Liver (tissue), 3 donors: ENCODE data around the gene DOCK6.

Source experiments
- EGR1 ChIP-seq, 2 donors: IDR thresholded peaks; 2 replicates each; pipeline ENCODE4 v1.6.1; 2016 to 2018; ENCODE audit warnings: antibody characterized with exemption in 2 of 2, low read depth in 2 of 2
- FOXA1 ChIP-seq: IDR thresholded peaks from 2 replicates; pipeline ENCODE4 v1.6.1; 2016; ENCODE audit warnings: antibody characterized with exemption
- JUND ChIP-seq, 2 donors: IDR thresholded peaks; 2 replicates each; pipeline ENCODE4 v1.6.1; 2016; ENCODE audit warnings: antibody characterized with exemption in 2 of 2
- NR2F2 ChIP-seq: IDR thresholded peaks from 2 replicates; pipeline ENCODE4 v1.6.1; 2016; ENCODE audit warnings: antibody characterized with exemption
- RAD21 ChIP-seq, 2 donors: IDR thresholded peaks; 2 replicates each; pipeline ENCODE4 v1.6.1; 2016; ENCODE audit warnings: antibody characterized with exemption in 2 of 2, mild to moderate bottlenecking in 2 of 2
- RXRA ChIP-seq, 2 donors: IDR thresholded peaks; 2 replicates each; pipeline ENCODE4 v1.6.1; 2017 to 2018; ENCODE audit warnings: antibody characterized with exemption in 2 of 2, mild to moderate bottlenecking in 1 of 2
- TAF1 ChIP-seq: conservative IDR thresholded peaks from 2 replicates; pipeline ENCODE4 v1.6.1; 2016; ENCODE audit warnings: antibody characterized with exemption, mild to moderate bottlenecking
- YY1 ChIP-seq: IDR thresholded peaks from 2 replicates; pipeline ENCODE4 v1.6.1; 2016; ENCODE audit warnings: antibody characterized with exemption, mild to moderate bottlenecking
- TF ChIP-seq, protein P1 (sequence below): fragments of 150-350 bp; IDR thresholded peaks from 2 replicates; pipeline ENCODE4 v1.5.1; 2017; ENCODE audit warnings: improper control_type of control experiment, low read depth, low read length; ENCODE audit not compliant: missing input control
- TF ChIP-seq, protein P2 (sequence below): IDR thresholded peaks from 2 replicates; pipeline ENCODE4 v1.6.1; 2016; ENCODE audit warnings: antibody characterized with exemption
- TF ChIP-seq, protein P3 (sequence below): IDR thresholded peaks from 2 replicates; pipeline ENCODE4 v1.6.1; 2016; ENCODE audit warnings: antibody characterized with exemption, mild to moderate bottlenecking
- TF ChIP-seq, protein P4 (sequence below): IDR thresholded peaks from 2 replicates; pipeline ENCODE4 v1.6.1; 2016; ENCODE audit warnings: antibody characterized with exemption
- donor health status: healthy.
- donor health status: healthy.

DNA sequence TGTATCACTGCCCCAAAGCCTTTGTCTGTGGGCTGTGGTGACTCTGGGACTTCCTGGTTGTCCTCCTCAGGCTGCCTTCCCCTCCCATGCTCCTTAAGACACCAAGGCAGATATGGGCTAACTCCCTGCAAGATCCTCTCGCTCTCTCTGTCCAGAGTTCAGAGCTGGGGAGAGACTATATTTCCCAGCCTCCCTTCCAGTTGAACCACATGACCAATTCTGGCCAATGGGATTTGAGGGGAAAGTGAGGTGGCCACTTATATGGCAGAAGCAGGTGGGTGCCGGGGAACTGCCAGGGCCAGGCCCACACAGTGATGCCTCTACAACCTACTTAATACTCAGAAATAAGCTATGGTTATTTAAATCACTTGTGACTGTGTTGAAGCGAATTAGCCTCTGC lies 39.1 kb downstream of the DOCK6 start:
- TF ChIP-seq JUND (IDR thresholded peaks at IDR 0.05) (no peak), TAF1 (no peak), RXRA (IDR thresholded peaks at IDR 0.05) (no peak), YY1 (no peak), RAD21 (IDR thresholded peaks at IDR 0.05) (no peak), EGR1 (IDR thresholded peaks at IDR 0.05; ENCODE audit: low read depth in 2 of 2) (no peak), NR2F2 (no peak), FOXA1 (no peak)
- TF ChIP-seq, protein P1, sequence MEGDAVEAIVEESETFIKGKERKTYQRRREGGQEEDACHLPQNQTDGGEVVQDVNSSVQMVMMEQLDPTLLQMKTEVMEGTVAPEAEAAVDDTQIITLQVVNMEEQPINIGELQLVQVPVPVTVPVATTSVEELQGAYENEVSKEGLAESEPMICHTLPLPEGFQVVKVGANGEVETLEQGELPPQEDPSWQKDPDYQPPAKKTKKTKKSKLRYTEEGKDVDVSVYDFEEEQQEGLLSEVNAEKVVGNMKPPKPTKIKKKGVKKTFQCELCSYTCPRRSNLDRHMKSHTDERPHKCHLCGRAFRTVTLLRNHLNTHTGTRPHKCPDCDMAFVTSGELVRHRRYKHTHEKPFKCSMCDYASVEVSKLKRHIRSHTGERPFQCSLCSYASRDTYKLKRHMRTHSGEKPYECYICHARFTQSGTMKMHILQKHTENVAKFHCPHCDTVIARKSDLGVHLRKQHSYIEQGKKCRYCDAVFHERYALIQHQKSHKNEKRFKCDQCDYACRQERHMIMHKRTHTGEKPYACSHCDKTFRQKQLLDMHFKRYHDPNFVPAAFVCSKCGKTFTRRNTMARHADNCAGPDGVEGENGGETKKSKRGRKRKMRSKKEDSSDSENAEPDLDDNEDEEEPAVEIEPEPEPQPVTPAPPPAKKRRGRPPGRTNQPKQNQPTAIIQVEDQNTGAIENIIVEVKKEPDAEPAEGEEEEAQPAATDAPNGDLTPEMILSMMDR = no peak
- TF ChIP-seq, protein P2, sequence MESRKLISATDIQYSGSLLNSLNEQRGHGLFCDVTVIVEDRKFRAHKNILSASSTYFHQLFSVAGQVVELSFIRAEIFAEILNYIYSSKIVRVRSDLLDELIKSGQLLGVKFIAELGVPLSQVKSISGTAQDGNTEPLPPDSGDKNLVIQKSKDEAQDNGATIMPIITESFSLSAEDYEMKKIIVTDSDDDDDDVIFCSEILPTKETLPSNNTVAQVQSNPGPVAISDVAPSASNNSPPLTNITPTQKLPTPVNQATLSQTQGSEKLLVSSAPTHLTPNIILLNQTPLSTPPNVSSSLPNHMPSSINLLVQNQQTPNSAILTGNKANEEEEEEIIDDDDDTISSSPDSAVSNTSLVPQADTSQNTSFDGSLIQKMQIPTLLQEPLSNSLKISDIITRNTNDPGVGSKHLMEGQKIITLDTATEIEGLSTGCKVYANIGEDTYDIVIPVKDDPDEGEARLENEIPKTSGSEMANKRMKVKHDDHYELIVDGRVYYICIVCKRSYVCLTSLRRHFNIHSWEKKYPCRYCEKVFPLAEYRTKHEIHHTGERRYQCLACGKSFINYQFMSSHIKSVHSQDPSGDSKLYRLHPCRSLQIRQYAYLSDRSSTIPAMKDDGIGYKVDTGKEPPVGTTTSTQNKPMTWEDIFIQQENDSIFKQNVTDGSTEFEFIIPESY = no peak
- TF ChIP-seq, protein P3, sequence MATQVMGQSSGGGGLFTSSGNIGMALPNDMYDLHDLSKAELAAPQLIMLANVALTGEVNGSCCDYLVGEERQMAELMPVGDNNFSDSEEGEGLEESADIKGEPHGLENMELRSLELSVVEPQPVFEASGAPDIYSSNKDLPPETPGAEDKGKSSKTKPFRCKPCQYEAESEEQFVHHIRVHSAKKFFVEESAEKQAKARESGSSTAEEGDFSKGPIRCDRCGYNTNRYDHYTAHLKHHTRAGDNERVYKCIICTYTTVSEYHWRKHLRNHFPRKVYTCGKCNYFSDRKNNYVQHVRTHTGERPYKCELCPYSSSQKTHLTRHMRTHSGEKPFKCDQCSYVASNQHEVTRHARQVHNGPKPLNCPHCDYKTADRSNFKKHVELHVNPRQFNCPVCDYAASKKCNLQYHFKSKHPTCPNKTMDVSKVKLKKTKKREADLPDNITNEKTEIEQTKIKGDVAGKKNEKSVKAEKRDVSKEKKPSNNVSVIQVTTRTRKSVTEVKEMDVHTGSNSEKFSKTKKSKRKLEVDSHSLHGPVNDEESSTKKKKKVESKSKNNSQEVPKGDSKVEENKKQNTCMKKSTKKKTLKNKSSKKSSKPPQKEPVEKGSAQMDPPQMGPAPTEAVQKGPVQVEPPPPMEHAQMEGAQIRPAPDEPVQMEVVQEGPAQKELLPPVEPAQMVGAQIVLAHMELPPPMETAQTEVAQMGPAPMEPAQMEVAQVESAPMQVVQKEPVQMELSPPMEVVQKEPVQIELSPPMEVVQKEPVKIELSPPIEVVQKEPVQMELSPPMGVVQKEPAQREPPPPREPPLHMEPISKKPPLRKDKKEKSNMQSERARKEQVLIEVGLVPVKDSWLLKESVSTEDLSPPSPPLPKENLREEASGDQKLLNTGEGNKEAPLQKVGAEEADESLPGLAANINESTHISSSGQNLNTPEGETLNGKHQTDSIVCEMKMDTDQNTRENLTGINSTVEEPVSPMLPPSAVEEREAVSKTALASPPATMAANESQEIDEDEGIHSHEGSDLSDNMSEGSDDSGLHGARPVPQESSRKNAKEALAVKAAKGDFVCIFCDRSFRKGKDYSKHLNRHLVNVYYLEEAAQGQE = no peak
- TF ChIP-seq, protein P4, sequence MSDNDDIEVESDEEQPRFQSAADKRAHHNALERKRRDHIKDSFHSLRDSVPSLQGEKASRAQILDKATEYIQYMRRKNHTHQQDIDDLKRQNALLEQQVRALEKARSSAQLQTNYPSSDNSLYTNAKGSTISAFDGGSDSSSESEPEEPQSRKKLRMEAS = no peak
